DOHH2 (cell line): ENCODE results near the gene RUFY1.
"Not testable (repeated sequence)": the region's sequence is repeated elsewhere in the genome, so short reads cannot be mapped to it uniquely, and the experiment has no call there.

Experiments
- H3F3A ChIP-seq: fragments of 200-600 bp; sonication (generic), shearing (Covaris generic); 2 replicates; pipeline ENCODE4 v1.6.0; 2016; ENCODE audit warnings: antibody characterized with exemption, mild to moderate bottlenecking; ENCODE audit not compliant: control insufficient read depth, insufficient read depth
- H3K27ac ChIP-seq: fragments of 200-600 bp; sonication (generic); 2 replicates; pipeline ENCODE4 v1.5.1; 2014; ENCODE audit warnings: low read depth, mild to moderate bottlenecking, low read length, moderate library complexity
- H3K27me3 ChIP-seq: fragments of 200-600 bp; sonication (generic); 2 replicates; pipeline ENCODE4 v1.6.1; 2014; ENCODE audit warnings: mild to moderate bottlenecking, low read length, mixed read lengths; ENCODE audit not compliant: control insufficient read depth
- H3K36me3 ChIP-seq: fragments of 200-600 bp; sonication (generic); 2 replicates; pipeline ENCODE4 v1.6.1; 2014; ENCODE audit warnings: mild to moderate bottlenecking, low read length, moderate library complexity, mixed read lengths; ENCODE audit not compliant: control insufficient read depth
- H3K4me1 ChIP-seq: fragments of 200-600 bp; sonication (generic); 2 replicates; pipeline ENCODE4 v1.6.1; 2014; ENCODE audit warnings: mild to moderate bottlenecking, low read length, mixed read lengths; ENCODE audit not compliant: control insufficient read depth
- H3K4me2 ChIP-seq: fragments of 200-600 bp; sonication (generic); 2 replicates; pipeline ENCODE4 v1.6.0; 2014; ENCODE audit warnings: mild to moderate bottlenecking, low read length, moderate library complexity
- H3K4me3 ChIP-seq: fragments of 200-600 bp; sonication (generic); 2 replicates; pipeline ENCODE4 v1.5.1; 2014; ENCODE audit warnings: mild to moderate bottlenecking, low read length, mixed read lengths
- H3K79me2 ChIP-seq: fragments of 200-600 bp; sonication (generic); 2 replicates; pipeline ENCODE4 v1.6.1; 2014; ENCODE audit warnings: mild to moderate bottlenecking, low read length, mixed read lengths; ENCODE audit not compliant: control insufficient read depth
- H3K9me2 ChIP-seq: fragments of 200-600 bp; sonication (generic); replicated peaks from 2 replicates; pipeline ENCODE4 v1.6.1; 2014; ENCODE audit warnings: mild to moderate bottlenecking, low read length, mixed read lengths; ENCODE audit not compliant: control insufficient read depth
- H3K9me3 ChIP-seq: fragments of 200-600 bp; sonication (generic); 2 replicates; pipeline ENCODE4 v1.6.1; 2014; ENCODE audit warnings: antibody characterized with exemption, low read length, mixed read lengths; ENCODE audit not compliant: control insufficient read depth, insufficient read depth
- H4K20me1 ChIP-seq: fragments of 200-600 bp; sonication (generic); 2 replicates; pipeline ENCODE4 v1.6.0; 2014; ENCODE audit warnings: low read depth, mild to moderate bottlenecking, antibody characterized with exemption, low read length, moderate library complexity; ENCODE audit not compliant: control insufficient read depth, insufficient read depth
- EZH2phosphoT487 ChIP-seq: fragments of 200-600 bp; sonication (generic); IDR thresholded peaks from 2 replicates; pipeline ENCODE4 v1.6.1; 2017; ENCODE audit warnings: borderline replicate concordance, mild to moderate bottlenecking, antibody characterized with exemption, low read length, moderate library complexity, mixed read lengths
- TF ChIP-seq, protein P1 (sequence below): fragments of 200-600 bp; sonication (generic); IDR thresholded peaks from one replicate; pipeline ENCODE4 v1.5.1; 2014; ENCODE audit warnings: antibody characterized with exemption, mild to moderate bottlenecking, low read depth, low read length; ENCODE audit not compliant: poor library complexity, severe bottlenecking

RUFY1 gene

DNA sequence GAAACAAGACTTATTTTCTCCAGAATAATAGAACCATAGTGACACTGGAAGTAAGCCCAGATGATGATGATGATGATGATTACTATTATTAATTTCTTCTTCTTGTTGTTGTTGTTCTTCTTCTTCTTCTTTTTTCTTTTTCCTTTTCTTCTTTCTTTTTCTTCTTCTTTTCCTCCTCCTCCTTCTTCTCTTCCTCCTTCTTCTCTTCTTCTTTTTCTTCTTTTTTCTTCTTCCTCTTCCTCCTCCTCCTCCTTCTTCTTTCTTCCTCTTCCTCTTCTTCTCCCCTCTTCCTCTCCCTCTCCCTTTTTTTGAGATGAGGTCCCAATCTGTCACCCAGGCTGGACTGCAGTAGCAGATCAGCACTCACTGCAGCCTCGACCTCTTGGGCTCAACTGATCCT is 40.5 kb upstream of the RUFY1 start:
- H3K4me3 ChIP-seq, result no peak overlapping the region
- H4K20me1 ChIP-seq, result no peaks in the 10 kb centered on the region
- no peaks in the 10 kb centered on the region for H3K36me3 ChIP-seq
- no peak for TF ChIP-seq EZH2phosphoT487
- TF ChIP-seq, protein P1, sequence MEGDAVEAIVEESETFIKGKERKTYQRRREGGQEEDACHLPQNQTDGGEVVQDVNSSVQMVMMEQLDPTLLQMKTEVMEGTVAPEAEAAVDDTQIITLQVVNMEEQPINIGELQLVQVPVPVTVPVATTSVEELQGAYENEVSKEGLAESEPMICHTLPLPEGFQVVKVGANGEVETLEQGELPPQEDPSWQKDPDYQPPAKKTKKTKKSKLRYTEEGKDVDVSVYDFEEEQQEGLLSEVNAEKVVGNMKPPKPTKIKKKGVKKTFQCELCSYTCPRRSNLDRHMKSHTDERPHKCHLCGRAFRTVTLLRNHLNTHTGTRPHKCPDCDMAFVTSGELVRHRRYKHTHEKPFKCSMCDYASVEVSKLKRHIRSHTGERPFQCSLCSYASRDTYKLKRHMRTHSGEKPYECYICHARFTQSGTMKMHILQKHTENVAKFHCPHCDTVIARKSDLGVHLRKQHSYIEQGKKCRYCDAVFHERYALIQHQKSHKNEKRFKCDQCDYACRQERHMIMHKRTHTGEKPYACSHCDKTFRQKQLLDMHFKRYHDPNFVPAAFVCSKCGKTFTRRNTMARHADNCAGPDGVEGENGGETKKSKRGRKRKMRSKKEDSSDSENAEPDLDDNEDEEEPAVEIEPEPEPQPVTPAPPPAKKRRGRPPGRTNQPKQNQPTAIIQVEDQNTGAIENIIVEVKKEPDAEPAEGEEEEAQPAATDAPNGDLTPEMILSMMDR, result no peak
- H3K9me3 ChIP-seq, result no peaks in the 10 kb centered on the region
- H3K4me1 ChIP-seq, result peaks cover 21% of the 10 kb centered on the region
- no peaks in the 10 kb centered on the region for H3K9me2 ChIP-seq
- no peaks in the 10 kb centered on the region for H3F3A ChIP-seq
- H3K79me2 ChIP-seq, result no peaks in the 10 kb centered on the region
- no peak overlapping the region for H3K4me2 ChIP-seq
- no peaks in the 10 kb centered on the region for H3K27me3 ChIP-seq
- H3K27ac ChIP-seq, result no peak overlapping the region

DNA sequence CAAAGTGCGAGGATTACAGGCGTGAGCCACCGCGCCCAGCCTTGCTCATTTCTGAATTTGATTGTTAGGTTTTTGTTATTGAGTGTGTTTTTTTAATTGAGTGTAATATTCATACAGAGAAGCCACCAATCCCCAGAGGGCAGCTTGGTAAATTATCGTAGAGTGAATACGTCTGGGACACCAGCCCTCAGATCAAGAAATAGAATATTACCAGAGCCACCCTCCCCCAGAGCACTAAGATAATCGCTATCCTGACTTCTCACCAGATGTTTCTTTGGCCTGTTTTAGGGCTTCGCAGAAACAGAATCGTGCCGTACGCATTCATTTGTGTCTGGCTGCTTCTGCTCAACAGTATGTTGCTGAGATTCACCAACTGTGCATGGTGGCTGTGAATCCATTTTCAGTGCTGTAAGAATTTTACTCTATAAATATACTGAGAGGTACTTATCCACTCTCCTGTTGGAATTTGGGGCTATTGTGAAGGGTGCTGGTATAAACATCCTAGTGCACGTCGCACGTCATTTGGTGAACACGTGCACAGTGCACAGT is 37.8 kb upstream of the RUFY1 start:
- Histone ChIP-seq H3K36me3 (no peaks in the 10 kb centered on the region), H3K4me2 (no peak overlapping the region), H3K9me3 (no peaks in the 10 kb centered on the region), H4K20me1 (no peaks in the 10 kb centered on the region), H3K4me1 (peaks cover 21% of the 10 kb centered on the region), H3K9me2 (no peaks in the 10 kb centered on the region), H3K27ac (no peak overlapping the region), H3K4me3 (no peak overlapping the region), H3F3A (no peaks in the 10 kb centered on the region), H3K79me2 (no peaks in the 10 kb centered on the region), H3K27me3 (no peaks in the 10 kb centered on the region)
- TF ChIP-seq, protein P1, result no peak
- TF ChIP-seq EZH2phosphoT487, result no peak

DNA sequence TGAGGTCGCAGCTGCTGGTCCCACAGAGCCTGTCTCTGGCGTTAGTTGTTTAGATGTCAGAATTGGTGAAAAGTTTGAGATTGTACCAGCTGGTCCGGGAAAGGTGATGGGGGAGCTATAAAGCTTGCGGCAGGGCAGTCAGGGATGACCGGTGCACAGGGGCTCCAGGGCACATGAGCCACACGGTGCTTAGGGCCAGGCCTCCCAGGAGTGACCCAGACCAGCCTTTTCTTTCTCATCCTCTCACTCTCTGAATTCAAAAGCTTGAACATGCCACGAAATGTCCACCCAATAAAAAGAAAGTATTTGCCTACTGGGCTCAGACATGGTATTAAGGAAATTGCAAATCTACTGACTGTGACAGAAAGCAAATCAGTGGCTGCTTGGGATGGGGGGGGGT is 34.9 kb upstream of the RUFY1 start:
- not testable (repeated sequence) for H3F3A ChIP-seq, H3K4me1 ChIP-seq, H3K9me3 ChIP-seq, H3K9me2 ChIP-seq, H3K79me2 ChIP-seq, H3K4me3 ChIP-seq, H4K20me1 ChIP-seq, H3K4me2 ChIP-seq, H3K27me3 ChIP-seq, H3K36me3 ChIP-seq, H3K27ac ChIP-seq

DNA sequence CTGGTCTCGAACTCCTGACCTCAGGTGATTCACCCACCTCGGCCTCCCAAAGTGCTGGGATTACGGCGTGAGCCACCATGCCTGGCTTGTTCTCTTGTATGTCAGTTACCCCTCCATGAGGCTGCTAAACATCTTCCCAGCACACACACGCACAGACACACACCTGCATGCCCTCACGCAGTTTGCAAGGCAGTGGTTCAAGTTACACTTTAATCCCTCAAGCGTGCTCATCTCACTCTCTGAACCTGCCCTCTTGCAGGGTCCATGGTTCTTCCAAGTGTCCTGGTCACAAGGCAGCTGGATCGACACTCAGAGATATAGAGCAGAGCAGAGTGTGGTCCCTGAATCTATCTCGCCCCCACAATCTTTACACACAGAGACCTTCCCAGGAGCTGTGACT is 34.1 kb upstream of the RUFY1 start:
- H3F3A ChIP-seq, result no peaks in the 10 kb centered on the region
- no peaks in the 10 kb centered on the region for H3K9me3 ChIP-seq
- H3K79me2 ChIP-seq, result no peaks in the 10 kb centered on the region
- no peaks in the 10 kb centered on the region for H4K20me1 ChIP-seq
- no peak overlapping the region for H3K27ac ChIP-seq
- H3K4me2 ChIP-seq, result no peak overlapping the region
- H3K4me3 ChIP-seq, result no peak overlapping the region
- no peaks in the 10 kb centered on the region for H3K27me3 ChIP-seq
- H3K36me3 ChIP-seq, result no peaks in the 10 kb centered on the region
- TF ChIP-seq, protein P1, result no peak
- no peak for TF ChIP-seq EZH2phosphoT487
- H3K4me1 ChIP-seq, result 0 out of 2 replicates have a peak, but pooled peaks cover 3% of the 10 kb centered on the region
- H3K9me2 ChIP-seq, result no peaks in the 10 kb centered on the region

DNA sequence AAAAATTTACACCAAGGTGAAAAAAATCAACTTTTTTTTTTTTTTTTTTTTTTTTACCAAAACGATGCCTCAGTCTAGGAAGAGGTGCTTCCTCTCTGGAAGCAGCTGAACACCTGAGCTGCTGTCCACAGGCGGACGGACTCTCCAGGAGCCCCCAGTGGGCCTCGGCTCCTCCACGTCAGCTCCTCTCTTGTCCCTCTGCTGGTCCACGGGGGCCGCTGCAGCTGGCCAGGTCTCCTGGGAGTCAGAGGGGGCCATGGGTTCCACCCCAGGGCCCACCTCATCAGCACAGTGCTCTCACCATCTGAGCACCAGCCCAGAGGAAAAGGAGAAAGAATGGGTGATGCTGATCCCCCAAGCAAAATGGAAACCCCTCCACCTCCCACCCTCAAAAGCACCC is 32.6 kb upstream of the RUFY1 start:
- not testable (repeated sequence) for H3K9me3 ChIP-seq, H4K20me1 ChIP-seq, H3K36me3 ChIP-seq, H3K9me2 ChIP-seq, H3K79me2 ChIP-seq, H3K4me3 ChIP-seq, H3K27me3 ChIP-seq, H3F3A ChIP-seq, H3K4me1 ChIP-seq, H3K4me2 ChIP-seq, H3K27ac ChIP-seq

DNA sequence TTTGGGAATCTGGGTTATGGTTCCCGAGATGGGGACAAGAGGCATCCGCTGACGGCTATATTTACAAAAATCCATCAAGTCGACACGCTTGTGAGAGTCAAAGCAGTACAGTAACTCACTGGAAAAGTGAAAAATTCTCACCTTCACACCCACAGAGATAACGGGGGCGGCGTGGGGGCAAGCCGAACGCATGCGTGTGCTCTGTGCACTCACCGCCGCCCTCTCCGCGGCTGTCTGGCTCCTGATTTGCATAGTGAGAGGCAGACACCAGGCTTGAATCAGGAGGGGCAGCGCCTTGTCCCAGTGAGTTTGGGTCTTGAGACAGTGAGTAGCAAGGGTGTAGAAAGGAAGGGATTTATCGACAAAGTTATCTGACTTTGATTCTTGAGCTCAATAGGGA is 32.0 kb upstream of the RUFY1 start:
- H3K27me3 ChIP-seq, H3K9me3 ChIP-seq, H3K4me1 ChIP-seq, H4K20me1 ChIP-seq, H3F3A ChIP-seq, H3K9me2 ChIP-seq, H3K27ac ChIP-seq, H3K79me2 ChIP-seq, H3K36me3 ChIP-seq, H3K4me3 ChIP-seq, H3K4me2 ChIP-seq: not testable (repeated sequence)
